ENCODE results near the gene COX6A2. TPM values are rescaled to one million over a fixed set of nuclear protein-coding genes. Genes with fewer than 3 reads are reported as not detected.

The COX6A2 gene
- total RNA-seq, 4 donors from 2014 or later: not detected

- no peak for TF ChIP-seq CTCF (IDR thresholded peaks at IDR 0.05; ENCODE audit: low read depth)
These were observed 16.9 kb downstream of the COX6A2 start for GRCh38 chr16:31411024-31411844.

- no peak for TF ChIP-seq CTCF (IDR thresholded peaks at IDR 0.05; ENCODE audit: low read depth)
These were observed 18.1 kb downstream of the COX6A2 start for GRCh38 chr16:31410082-31410481.

- no peak for TF ChIP-seq CTCF (IDR thresholded peaks at IDR 0.05; ENCODE audit: low read depth)
These were observed 18.7 kb downstream of the COX6A2 start for GRCh38 chr16:31409433-31409832.

- TF ChIP-seq CTCF (IDR thresholded peaks at IDR 0.05; ENCODE audit: low read depth): no peak
These were observed 20.8 kb downstream of the COX6A2 start for GRCh38 chr16:31407406-31407805.

GRCh38 chr16:31404353-31405064 is 23.7 kb downstream of the COX6A2 start:
- TF ChIP-seq CTCF (IDR thresholded peaks at IDR 0.05; ENCODE audit: low read depth): no peak

GRCh38 chr16:31403590-31404352 is 24.4 kb downstream of the COX6A2 start:
- TF ChIP-seq CTCF (IDR thresholded peaks at IDR 0.05; ENCODE audit: low read depth): no peak

- TF ChIP-seq CTCF (IDR thresholded peaks at IDR 0.05; ENCODE audit: low read depth): no peak
These were observed 25.5 kb downstream of the COX6A2 start for GRCh38 chr16:31402687-31403086.

Measured in subcutaneous adipose tissue (tissue), 4 donors.